GM23248 (cell line): ENCODE results near the gene TBC1D8. TPM values are rescaled to one million over a fixed set of nuclear protein-coding genes. Genes with fewer than 3 reads are reported as not detected.
"Not testable (repeated sequence)": the region's sequence is repeated elsewhere in the genome, so short reads cannot be mapped to it uniquely, and the experiment has no call there.

ENCODE experiments used
- DNase-seq: peaks from one replicate; pipeline ENCODE4 v3.0.0-alpha.2; 2015
- H2AFZ ChIP-seq: fragments of 200-600 bp; sonication (generic); 2 replicates; pipeline ENCODE4 v1.6.1; 2016; ENCODE audit warnings: antibody characterized with exemption
- H3F3A ChIP-seq: fragments of 200-600 bp; sonication (generic); 2 replicates; pipeline ENCODE4 v1.6.1; 2016; ENCODE audit warnings: mild to moderate bottlenecking, antibody characterized with exemption, mixed run types; ENCODE audit not compliant: insufficient read depth
- H3K27ac ChIP-seq: fragments of 200-600 bp; sonication (generic); 2 replicates; pipeline ENCODE4 v1.5.1; 2016; ENCODE audit warnings: mild to moderate bottlenecking
- H3K27me3 ChIP-seq: fragments of 200-600 bp; sonication (generic); replicated peaks from 2 replicates; pipeline ENCODE4 v1.6.1; 2016; ENCODE audit warnings: mild to moderate bottlenecking; ENCODE audit not compliant: insufficient read depth
- H3K36me3 ChIP-seq: fragments of 200-600 bp; sonication (generic); 2 replicates; pipeline ENCODE4 v1.6.1; 2016; ENCODE audit warnings: low read depth, mild to moderate bottlenecking
- H3K4me1 ChIP-seq: fragments of 200-600 bp; sonication (generic); 2 replicates; pipeline ENCODE4 v1.6.1; 2016; ENCODE audit warnings: mild to moderate bottlenecking; ENCODE audit not compliant: insufficient read depth
- H3K4me2 ChIP-seq: fragments of 200-600 bp; sonication (generic); one replicate; pipeline ENCODE4 v1.6.1; 2016; ENCODE audit warnings: mild to moderate bottlenecking; ENCODE audit not compliant: unreplicated experiment
- H3K4me3 ChIP-seq: fragments of 200-600 bp; sonication (generic); 2 replicates; pipeline ENCODE4 v1.5.1; 2016; ENCODE audit warnings: mild to moderate bottlenecking
- H3K79me2 ChIP-seq: fragments of 200-600 bp; sonication (generic); 2 replicates; pipeline ENCODE4 v1.6.1; 2016; ENCODE audit warnings: mild to moderate bottlenecking; ENCODE audit not compliant: insufficient read depth
- H3K9ac ChIP-seq: fragments of 200-600 bp; sonication (generic); 2 replicates; pipeline ENCODE4 v1.6.1; 2016; ENCODE audit warnings: mild to moderate bottlenecking
- H3K9me2 ChIP-seq: fragments of 200-600 bp; sonication (generic); 2 replicates; pipeline ENCODE4 v1.6.1; 2016; ENCODE audit warnings: mixed run types, mild to moderate bottlenecking, moderate library complexity; ENCODE audit not compliant: insufficient read depth
- H3K9me3 ChIP-seq: fragments of 200-600 bp; sonication (generic); one replicate; pipeline ENCODE4 v1.6.1; 2017; ENCODE audit warnings: low read depth
- H4K20me1 ChIP-seq: fragments of 200-600 bp; sonication (generic); 2 replicates; pipeline ENCODE4 v1.6.0; 2016; ENCODE audit not compliant: insufficient read depth
- EZH2 ChIP-seq: fragments of 200-600 bp; sonication (generic); IDR thresholded peaks from 2 replicates; pipeline ENCODE4 v1.6.1; 2018; ENCODE audit warnings: antibody characterized with exemption, mild to moderate bottlenecking; ENCODE audit not compliant: insufficient read depth, poor library complexity, severe bottlenecking
- EZH2phosphoT487 ChIP-seq: fragments of 200-600 bp; sonication (generic); IDR thresholded peaks from 2 replicates; pipeline ENCODE4 v1.6.1; 2018; ENCODE audit warnings: antibody characterized with exemption, moderate library complexity, mild to moderate bottlenecking, low read depth; ENCODE audit not compliant: insufficient read depth
- whole genome bisulfite sequencing, 2 experiments: methylation state at CpG; one replicate each; pipeline ENCODE4 v1.1.6; 2015 to 2017; ENCODE audit warnings: low lambda C conversion rate in 2 of 2, low coverage in 1 of 2; ENCODE audit errors: missing lambda C conversion rate in 2 of 2; 5-methylcytosine and 5-hydroxymethylcytosine counted together
- in situ Hi-C: fragments of 300-500 bp; cut with MboI; formaldehyde crosslinking; loops from 2 replicates; pipeline ENCODE4 v1.15.0; 2020
- polyA plus RNA-seq: library from polyadenylated mRNA; unstranded; fragments of >200 nt; fragmentation: Nextera tagmentation; extraction: Ambion mirVana; gene quantifications from 2 replicates; pipeline ENCODE4 v1.2.1, GENCODE V29; 2016
- total RNA-seq: library from RNA; depleted of rRNA; stranded (reverse); fragments of >200 nt; shearing (Covaris generic); gene quantifications from 2 replicates; pipeline ENCODE4 v1.2.3, GENCODE V29; 2014

TBC1D8 gene
- total and polyA plus RNA-seq, 2 experiments from 2014 or later, result 2.5 to 2.6 TPM

GRCh38 chr2:101179982-101180381, 28.8 kb upstream of the TBC1D8 start:
- H4K20me1 ChIP-seq, result no peaks in the 10 kb centered on the region
- in situ Hi-C loops, result no loop called here
- no peak overlapping the region for H2AFZ ChIP-seq
- H3K79me2 ChIP-seq, result no peaks in the 10 kb centered on the region
- no peaks in the 10 kb centered on the region for H3K9me2 ChIP-seq
- H3K4me2 ChIP-seq, result no peak overlapping the region
- no peak overlapping the region for H3K4me3 ChIP-seq
- TF ChIP-seq EZH2phosphoT487, result no peak
- no peaks in the 10 kb centered on the region for H3K36me3 ChIP-seq
- H3K27ac ChIP-seq, result no peak overlapping the region
- 0 out of 2 replicates have a peak, but pooled peaks cover 7% of the 10 kb centered on the region for H3F3A ChIP-seq
- peaks cover 11% of the 10 kb centered on the region for H3K4me1 ChIP-seq
- no peak overlapping the region for H3K9ac ChIP-seq
- 46 to 50% methylated on average over 3 of the region's 3 CpGs for WGBS, 2 experiments
- no peaks in the 10 kb centered on the region for H3K9me3 ChIP-seq
- DNase-seq, result no peak
- no peaks in the 10 kb centered on the region for H3K27me3 ChIP-seq

GRCh38 chr2:101176803-101177202, 25.6 kb upstream of the TBC1D8 start:
- in situ Hi-C loops, result no loop called here
- WGBS, 2 experiments, result 43 to 60% methylated on average over 4 of the region's 4 CpGs
- H3K4me2 ChIP-seq, result no peak overlapping the region

GRCh38 chr2:101175991-101176390, 24.8 kb upstream of the TBC1D8 start:
- Histone ChIP-seq H3K79me2 (no peaks in the 10 kb centered on the region), H3F3A (0 out of 2 replicates have a peak, but pooled peaks cover 7% of the 10 kb centered on the region), H4K20me1 (no peaks in the 10 kb centered on the region), H3K9ac (no peak overlapping the region), H2AFZ (no peak overlapping the region), H3K9me3 (no peaks in the 10 kb centered on the region), H3K27ac (no peak overlapping the region), H3K4me3 (no peak overlapping the region), H3K4me2 (no peak overlapping the region), H3K36me3 (no peaks in the 10 kb centered on the region), H3K9me2 (no peaks in the 10 kb centered on the region), H3K27me3 (no peaks in the 10 kb centered on the region), H3K4me1 (peaks cover 14% of the 10 kb centered on the region)
- WGBS, 2 experiments, result 79% methylated on average over 3 of the region's 3 CpGs
- peak; percentile 46 for DNase-seq
- in situ Hi-C loops, result no loop called here
- TF ChIP-seq EZH2phosphoT487 (no peak), EZH2 (no peak)

More at GRCh38 chr2:101176803-101177202, 25.6 kb upstream of the TBC1D8 start:
- no peaks in the 10 kb centered on the region for H3K9me2 ChIP-seq
- no peaks in the 10 kb centered on the region for H3K79me2 ChIP-seq
- 0 out of 2 replicates have a peak, but pooled peaks cover 7% of the 10 kb centered on the region for H3F3A ChIP-seq
- no peak for DNase-seq
- no peaks in the 10 kb centered on the region for H3K27me3 ChIP-seq
- no peaks in the 10 kb centered on the region for H3K36me3 ChIP-seq
- no peak for TF ChIP-seq EZH2phosphoT487
- no peak for TF ChIP-seq EZH2
- no peaks in the 10 kb centered on the region for H3K9me3 ChIP-seq
- H3K9ac ChIP-seq, result no peak overlapping the region
- H4K20me1 ChIP-seq, result no peaks in the 10 kb centered on the region
- H3K4me3 ChIP-seq, result no peak overlapping the region
- H2AFZ ChIP-seq, result no peak overlapping the region
- H3K27ac ChIP-seq, result no peak overlapping the region
- H3K4me1 ChIP-seq, result peaks cover 14% of the 10 kb centered on the region

- TF ChIP-seq EZH2 (no peak), EZH2phosphoT487 (no peak)
- Histone ChIP-seq H3K9me2 (no peaks in the 10 kb centered on the region), H3K79me2 (no peaks in the 10 kb centered on the region), H3K27ac (no peak overlapping the region), H3K36me3 (no peaks in the 10 kb centered on the region), H2AFZ (no peak overlapping the region), H3K9ac (no peak overlapping the region), H3K27me3 (no peaks in the 10 kb centered on the region), H3K4me1 (peaks cover 14% of the 10 kb centered on the region), H3K4me2 (no peak overlapping the region), H4K20me1 (no peaks in the 10 kb centered on the region), H3F3A (0 out of 2 replicates have a peak, but pooled peaks cover 7% of the 10 kb centered on the region), H3K4me3 (no peak overlapping the region), H3K9me3 (no peaks in the 10 kb centered on the region)
- DNase-seq, result no peak
- in situ Hi-C loops, result no loop called here
- 58 to 77% methylated on average over 2 of the region's 2 CpGs for WGBS, 2 experiments
Observed at GRCh38 chr2:101173707-101174295, 22.6 kb upstream of the TBC1D8 start.

GRCh38 chr2:101169822-101170221, 18.6 kb upstream of the TBC1D8 start:
- in situ Hi-C loops, result not testable (repeated sequence)

More at GRCh38 chr2:101169822-101170221, 18.6 kb upstream of the TBC1D8 start:
- not testable (repeated sequence) for H3K9me3 ChIP-seq, H3K79me2 ChIP-seq, H3K4me1 ChIP-seq, H4K20me1 ChIP-seq, DNase-seq, H2AFZ ChIP-seq, H3F3A ChIP-seq, H3K27me3 ChIP-seq, H3K4me3 ChIP-seq, H3K9ac ChIP-seq, H3K27ac ChIP-seq, H3K36me3 ChIP-seq, H3K4me2 ChIP-seq, H3K9me2 ChIP-seq
- WGBS, 2 experiments, result 32% methylated on average over 2 of the region's 2 CpGs
